Smooth muscle cell (in vitro differentiated cells): ENCODE data around the gene PDE4B. TPM values are rescaled to one million over a fixed set of nuclear protein-coding genes. Genes with fewer than 3 reads are reported as not detected.
A peak's percentile ranks its signal among the peaks of the same experiment; 100 is the strongest.

ENCODE experiments used
- DNase-seq: peaks from one replicate; lab custom pipeline; 2025; ENCODE audit not compliant: unreplicated experiment; lab: John Stamatoyannopoulos, UW
- H2AFZ ChIP-seq: fragments of 200-600 bp; sonication (generic); 2 replicates; pipeline ENCODE4 v1.6.0; 2016; ENCODE audit warnings: antibody characterized with exemption, low read depth, mild to moderate bottlenecking
- H3F3A ChIP-seq: fragments of 200-600 bp; sonication (generic); 2 replicates; pipeline ENCODE4 v1.6.0; 2017; ENCODE audit warnings: antibody characterized with exemption, low read depth
- H3K27ac ChIP-seq: fragments of 200-600 bp; sonication (generic); 2 replicates; pipeline ENCODE4 v1.5.1; 2016; ENCODE audit warnings: low read depth, mild to moderate bottlenecking
- H3K27me3 ChIP-seq: fragments of 200-600 bp; sonication (generic); 2 replicates; pipeline ENCODE4 v1.6.1; 2016; ENCODE audit warnings: low read depth, mild to moderate bottlenecking
- H3K36me3 ChIP-seq: fragments of 200-600 bp; sonication (generic); 2 replicates; pipeline ENCODE4 v1.5.1; 2016; ENCODE audit warnings: low read depth
- H3K4me1 ChIP-seq: fragments of 200-600 bp; sonication (generic); 2 replicates; pipeline ENCODE4 v1.5.1; 2016; ENCODE audit warnings: low read depth
- H3K4me2 ChIP-seq: fragments of 200-600 bp; sonication (generic); 2 replicates; pipeline ENCODE4 v1.6.0; 2016; ENCODE audit warnings: mild to moderate bottlenecking
- H3K4me3 ChIP-seq: fragments of 200-600 bp; sonication (generic); 2 replicates; pipeline ENCODE4 v1.5.1; 2016; ENCODE audit warnings: mild to moderate bottlenecking
- H3K79me2 ChIP-seq: fragments of 200-600 bp; sonication (generic); 2 replicates; pipeline ENCODE4 v1.6.0; 2016; ENCODE audit warnings: low read depth, mild to moderate bottlenecking
- H3K9ac ChIP-seq: fragments of 200-600 bp; sonication (generic); 2 replicates; pipeline ENCODE4 v1.6.0; 2016; ENCODE audit warnings: low read depth
- H3K9me3 ChIP-seq: fragments of 200-600 bp; sonication (generic); replicated peaks from 2 replicates; pipeline ENCODE4 v1.5.1; 2016; ENCODE audit warnings: low read depth
- H4K20me1 ChIP-seq: fragments of 200-600 bp; sonication (generic); 2 replicates; pipeline ENCODE4 v1.6.0; 2016; ENCODE audit warnings: low read depth
- CTCF ChIP-seq: fragments of 200-600 bp; sonication (generic); IDR thresholded peaks from 2 replicates; pipeline ENCODE4 v1.5.1; 2017; ENCODE audit warnings: borderline replicate concordance, mild to moderate bottlenecking, antibody characterized with exemption; ENCODE audit not compliant: insufficient read depth, poor library complexity, severe bottlenecking
- WGBS: methylation state at CpG from one replicate; pipeline ENCODE4 v1.1.7; 2016; ENCODE audit warnings: low lambda C conversion rate; 5-methylcytosine and 5-hydroxymethylcytosine counted together
- polyA plus RNA-seq: library from polyadenylated mRNA; unstranded; fragments of >200 nt; fragmentation: Nextera tagmentation; extraction: Ambion mirVana; gene quantifications from 2 replicates; pipeline ENCODE4 v1.2.1, GENCODE V29; 2016
- total RNA-seq: library from RNA; depleted of rRNA; stranded (reverse); fragments of >200 nt; gene quantifications from 2 replicates; pipeline ENCODE4 v1.2.3, GENCODE V29; 2014

PDE4B gene
- total and polyA plus RNA-seq, 2 experiments from 2014 or later = 18.5 to 24.8 TPM

- Histone ChIP-seq H3K9me3 (no peaks in the 10 kb centered on the region), H2AFZ (no peak overlapping the region), H3K27me3 (no peaks in the 10 kb centered on the region), H3K4me1 (peaks cover 54% of the 10 kb centered on the region), H3K4me2 (peak overlapping the region; percentile 71), H3K4me3 (no peak overlapping the region), H3F3A (peaks cover 6% of the 10 kb centered on the region), H3K79me2 (peaks cover 44% of the 10 kb centered on the region), H3K27ac (peak overlapping the region; percentile 45), H4K20me1 (peaks cover 20% of the 10 kb centered on the region), H3K36me3 (peaks cover 9% of the 10 kb centered on the region), H3K9ac (no peak overlapping the region)
- DNase-seq = no peak
- WGBS = 20% methylated on average over 4 of the region's 4 CpGs
- TF ChIP-seq CTCF = no peak
Measured at GRCh38 chr1:66357021-66357420, 564.3 kb downstream of the PDE4B start.

GRCh38 chr1:66357478-66358197 is 564.9 kb downstream of the PDE4B start:
- Histone ChIP-seq H3K4me2 (peak overlapping the region; percentile 71), H3K36me3 (peaks cover 12% of the 10 kb centered on the region), H3K4me3 (no peak overlapping the region), H3K4me1 (peaks cover 49% of the 10 kb centered on the region), H3K27me3 (no peaks in the 10 kb centered on the region), H3K27ac (peak overlapping the region; percentile 45), H3K79me2 (peaks cover 38% of the 10 kb centered on the region), H2AFZ (no peak overlapping the region), H3F3A (peaks cover 6% of the 10 kb centered on the region), H3K9ac (no peak overlapping the region), H4K20me1 (peaks cover 20% of the 10 kb centered on the region), H3K9me3 (no peaks in the 10 kb centered on the region)
- 51% methylated on average over 3 of the region's 3 CpGs for WGBS
- DNase-seq = no peak
- TF ChIP-seq CTCF = no peak

GRCh38 chr1:66359269-66359668 is 566.6 kb downstream of the PDE4B start:
- TF ChIP-seq CTCF = no peak
- WGBS = 98% methylated on average over 1 of the region's 1 CpG

GRCh38 chr1:66359815-66360214 is 567.1 kb downstream of the PDE4B start:
- no peak overlapping the region for H3K27ac ChIP-seq
- H3K9ac ChIP-seq = no peak overlapping the region
- peaks cover 6% of the 10 kb centered on the region for H3F3A ChIP-seq
- peak overlapping the region; percentile 32 for H3K4me2 ChIP-seq
- H3K27me3 ChIP-seq = no peaks in the 10 kb centered on the region
- peaks cover 31% of the 10 kb centered on the region for H3K4me1 ChIP-seq
- no peaks in the 10 kb centered on the region for H3K9me3 ChIP-seq
- H4K20me1 ChIP-seq = peaks cover 12% of the 10 kb centered on the region
- no peak overlapping the region for H3K4me3 ChIP-seq
- DNase-seq = no peak
- no peak overlapping the region for H2AFZ ChIP-seq
- H3K79me2 ChIP-seq = peaks cover 23% of the 10 kb centered on the region
- H3K36me3 ChIP-seq = peaks cover 25% of the 10 kb centered on the region
- TF ChIP-seq CTCF = no peak

More at GRCh38 chr1:66359269-66359668, 566.6 kb downstream of the PDE4B start:
- Histone ChIP-seq H3K79me2 (peaks cover 23% of the 10 kb centered on the region), H2AFZ (no peak overlapping the region), H3K9ac (no peak overlapping the region), H3K27me3 (no peaks in the 10 kb centered on the region), H3K4me2 (peak overlapping the region; percentile 32), H3K4me1 (peaks cover 36% of the 10 kb centered on the region), H3K4me3 (no peak overlapping the region), H3K9me3 (no peaks in the 10 kb centered on the region), H3F3A (peaks cover 6% of the 10 kb centered on the region), H3K36me3 (peaks cover 21% of the 10 kb centered on the region), H3K27ac (no peak overlapping the region), H4K20me1 (peaks cover 16% of the 10 kb centered on the region)
- no peak for DNase-seq
